ENCODE data around the gene TTC28. TPM values are rescaled to one million over a fixed set of nuclear protein-coding genes. Genes with fewer than 3 reads are reported as not detected.
"Not testable (repeated sequence)": the region's sequence is repeated elsewhere in the genome, so short reads cannot be mapped to it uniquely, and the experiment has no call there.

TTC28 gene
- total RNA-seq, 1 donor from 2014 or later = 23.2 TPM

DNA sequence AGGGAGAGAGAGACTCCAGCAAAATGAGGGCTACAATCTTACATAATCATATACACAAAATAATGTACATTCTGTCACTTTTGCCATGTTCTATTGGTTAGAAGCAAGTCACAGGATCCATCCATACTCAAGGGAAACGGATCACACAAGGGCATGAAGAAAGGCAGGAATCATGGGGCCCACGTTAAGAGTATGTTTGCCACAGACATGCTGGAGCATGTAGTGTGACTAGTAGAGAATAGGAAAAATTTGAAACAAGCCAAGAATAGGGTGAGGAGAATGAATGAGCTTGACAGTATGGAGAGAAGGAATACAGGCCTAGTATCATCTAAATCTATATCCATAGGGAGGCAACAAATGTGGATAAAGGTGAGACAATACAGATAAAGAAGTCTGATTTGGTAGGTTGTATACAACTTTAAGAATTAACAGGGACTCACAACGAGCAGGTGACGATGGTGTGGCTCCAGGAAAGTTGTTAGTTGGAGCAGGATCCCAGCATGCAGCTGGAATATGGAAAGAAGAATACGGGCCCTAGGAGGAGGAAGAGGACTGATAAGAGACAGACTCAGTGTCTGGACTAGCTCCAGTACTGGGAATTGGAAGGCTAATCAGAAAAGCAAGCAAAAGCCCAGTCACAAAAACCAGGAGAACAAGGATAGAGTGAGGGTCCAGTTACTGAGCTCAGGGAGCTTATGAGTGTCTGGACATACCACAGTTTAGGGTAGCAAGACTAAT is 458.8 kb downstream of the TTC28 start:
- Histone ChIP-seq H3K4me2 (ENCODE audit: low read length) (no peak overlapping the region), H4K20me1 (ENCODE audit: insufficient read depth, low read length) (no peaks in the 10 kb centered on the region), H3K4me1 (ENCODE audit: insufficient read depth, low read length) (peaks cover 3% of the 10 kb centered on the region), H3K79me2 (ENCODE audit: insufficient read depth, low read length) (no peaks in the 10 kb centered on the region), H3K27me3 (ENCODE audit: insufficient read depth, low read length) (no peaks in the 10 kb centered on the region), H3K9ac (ENCODE audit: low read length) (no peak overlapping the region), H3K36me3 (ENCODE audit: insufficient read depth, low read length) (no peaks in the 10 kb centered on the region), H3K4me3 (ENCODE audit: insufficient read depth, low read depth, low read length) (no peak overlapping the region), H2AFZ (ENCODE audit: low read depth, low read length) (no peak overlapping the region), H3K9me3 (ENCODE audit: insufficient read depth, low read depth, low read length) (no peaks in the 10 kb centered on the region), H3K27ac (ENCODE audit: low read depth, low read length) (no peak overlapping the region)
- H3K36me3 Mint-ChIP-seq (ENCODE audit: low read depth, unreplicated experiment) = peaks cover 5% of the 10 kb centered on the region
- DNase-seq (ENCODE audit: low read depth) (no peak), FAIRE-seq (no peak)
- TF ChIP-seq EZH2 (IDR thresholded peaks at IDR 0.05; ENCODE audit: insufficient read depth, low read length) = no peak
- TF ChIP-seq, protein P1, sequence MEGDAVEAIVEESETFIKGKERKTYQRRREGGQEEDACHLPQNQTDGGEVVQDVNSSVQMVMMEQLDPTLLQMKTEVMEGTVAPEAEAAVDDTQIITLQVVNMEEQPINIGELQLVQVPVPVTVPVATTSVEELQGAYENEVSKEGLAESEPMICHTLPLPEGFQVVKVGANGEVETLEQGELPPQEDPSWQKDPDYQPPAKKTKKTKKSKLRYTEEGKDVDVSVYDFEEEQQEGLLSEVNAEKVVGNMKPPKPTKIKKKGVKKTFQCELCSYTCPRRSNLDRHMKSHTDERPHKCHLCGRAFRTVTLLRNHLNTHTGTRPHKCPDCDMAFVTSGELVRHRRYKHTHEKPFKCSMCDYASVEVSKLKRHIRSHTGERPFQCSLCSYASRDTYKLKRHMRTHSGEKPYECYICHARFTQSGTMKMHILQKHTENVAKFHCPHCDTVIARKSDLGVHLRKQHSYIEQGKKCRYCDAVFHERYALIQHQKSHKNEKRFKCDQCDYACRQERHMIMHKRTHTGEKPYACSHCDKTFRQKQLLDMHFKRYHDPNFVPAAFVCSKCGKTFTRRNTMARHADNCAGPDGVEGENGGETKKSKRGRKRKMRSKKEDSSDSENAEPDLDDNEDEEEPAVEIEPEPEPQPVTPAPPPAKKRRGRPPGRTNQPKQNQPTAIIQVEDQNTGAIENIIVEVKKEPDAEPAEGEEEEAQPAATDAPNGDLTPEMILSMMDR (IDR thresholded peaks at IDR 0.05; ENCODE audit: insufficient read depth, low read depth, low read length) = no peak
- H3K27me3 Mint-ChIP-seq (ENCODE audit: low read depth, unreplicated experiment) = no peaks in the 10 kb centered on the region
- no peak overlapping the region for H3K27ac Mint-ChIP-seq (ENCODE audit: unreplicated experiment)
- no peaks in the 10 kb centered on the region for H3K9me3 Mint-ChIP-seq (ENCODE audit: unreplicated experiment)
- no peaks in the 10 kb centered on the region for H3K4me1 Mint-ChIP-seq (ENCODE audit: low read depth, unreplicated experiment)
- H3K4me3 Mint-ChIP-seq (ENCODE audit: unreplicated experiment) = no peak overlapping the region

DNA sequence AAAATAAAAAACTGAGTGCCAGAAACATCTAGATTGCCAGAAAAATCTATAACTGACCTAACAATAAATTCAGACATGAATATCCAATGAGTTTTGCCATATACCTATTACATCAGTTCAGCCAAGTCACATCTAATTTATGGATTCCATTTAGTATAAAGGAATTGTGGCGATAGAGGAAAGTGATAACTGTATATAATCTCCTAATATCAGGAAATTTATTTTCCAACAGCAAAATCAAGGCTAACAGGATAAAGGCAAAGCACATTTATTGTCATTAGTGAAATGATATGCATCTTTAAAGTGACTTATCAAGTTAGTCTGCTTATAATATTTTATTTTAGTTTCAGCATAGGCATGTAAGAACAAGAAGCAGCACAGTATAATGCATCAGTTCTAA is 462.4 kb downstream of the TTC28 start:
- H3K4me1 Mint-ChIP-seq (ENCODE audit: low read depth, unreplicated experiment) = no peaks in the 10 kb centered on the region

DNA sequence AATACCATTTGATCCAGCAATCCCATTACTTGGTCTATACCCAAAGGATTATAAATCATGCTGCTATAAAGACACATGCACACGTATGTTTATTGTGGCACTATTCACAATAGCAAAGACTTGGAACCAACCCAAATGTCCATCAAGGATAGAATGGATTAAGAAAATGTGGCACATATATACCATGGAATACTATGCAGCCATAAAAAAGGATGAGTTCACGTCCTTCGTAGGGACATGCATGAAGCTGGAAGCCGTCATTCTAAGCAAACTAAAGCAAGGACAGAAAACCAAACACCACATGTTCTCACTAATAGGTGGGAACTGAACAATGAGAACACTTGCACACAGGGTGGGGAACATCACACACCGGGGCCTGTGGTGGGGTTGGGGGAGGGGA is 464.9 kb downstream of the TTC28 start:
- not testable (repeated sequence) for H3K4me1 Mint-ChIP-seq (ENCODE audit: low read depth, unreplicated experiment); H3K27ac ChIP-seq (ENCODE audit: low read depth, low read length); H3K4me1 ChIP-seq (ENCODE audit: insufficient read depth, low read length); H3K4me3 ChIP-seq (ENCODE audit: insufficient read depth, low read depth, low read length); DNase-seq (ENCODE audit: low read depth); H2AFZ ChIP-seq (ENCODE audit: low read depth, low read length); H4K20me1 ChIP-seq (ENCODE audit: insufficient read depth, low read length); H3K9me3 ChIP-seq (ENCODE audit: insufficient read depth, low read depth, low read length); H3K9ac ChIP-seq (ENCODE audit: low read length); H3K27ac Mint-ChIP-seq (ENCODE audit: unreplicated experiment); H3K4me3 Mint-ChIP-seq (ENCODE audit: unreplicated experiment); FAIRE-seq; H3K36me3 Mint-ChIP-seq (ENCODE audit: low read depth, unreplicated experiment); H3K27me3 ChIP-seq (ENCODE audit: insufficient read depth, low read length); H3K36me3 ChIP-seq (ENCODE audit: insufficient read depth, low read length); H3K4me2 ChIP-seq (ENCODE audit: low read length); H3K79me2 ChIP-seq (ENCODE audit: insufficient read depth, low read length); H3K27me3 Mint-ChIP-seq (ENCODE audit: low read depth, unreplicated experiment)
- H3K9me3 Mint-ChIP-seq (ENCODE audit: unreplicated experiment) = peaks cover 20% of the 10 kb centered on the region

More for the DNA sequence above, 462.4 kb downstream of the TTC28 start:
- Mint-ChIP-seq H3K9me3 (ENCODE audit: unreplicated experiment) (peaks cover 7% of the 10 kb centered on the region), H3K4me3 (ENCODE audit: unreplicated experiment) (no peak overlapping the region), H3K27ac (ENCODE audit: unreplicated experiment) (no peak overlapping the region), H3K27me3 (ENCODE audit: low read depth, unreplicated experiment) (no peaks in the 10 kb centered on the region), H3K36me3 (ENCODE audit: low read depth, unreplicated experiment) (peaks cover 2% of the 10 kb centered on the region)
- Histone ChIP-seq H3K9me3 (ENCODE audit: insufficient read depth, low read depth, low read length) (no peaks in the 10 kb centered on the region), H3K4me1 (ENCODE audit: insufficient read depth, low read length) (no peaks in the 10 kb centered on the region), H4K20me1 (ENCODE audit: insufficient read depth, low read length) (no peaks in the 10 kb centered on the region), H3K36me3 (ENCODE audit: insufficient read depth, low read length) (no peaks in the 10 kb centered on the region), H3K79me2 (ENCODE audit: insufficient read depth, low read length) (no peaks in the 10 kb centered on the region), H2AFZ (ENCODE audit: low read depth, low read length) (no peak overlapping the region), H3K27me3 (ENCODE audit: insufficient read depth, low read length) (no peaks in the 10 kb centered on the region), H3K4me3 (ENCODE audit: insufficient read depth, low read depth, low read length) (no peak overlapping the region), H3K27ac (ENCODE audit: low read depth, low read length) (no peak overlapping the region), H3K4me2 (ENCODE audit: low read length) (no peak overlapping the region), H3K9ac (ENCODE audit: low read length) (no peak overlapping the region)
- DNase-seq (ENCODE audit: low read depth) (no peak), FAIRE-seq (no peak)
- TF ChIP-seq, protein P1 (IDR thresholded peaks at IDR 0.05; ENCODE audit: insufficient read depth, low read depth, low read length) = no peak
- no peak for TF ChIP-seq EZH2 (IDR thresholded peaks at IDR 0.05; ENCODE audit: insufficient read depth, low read length)

DNA sequence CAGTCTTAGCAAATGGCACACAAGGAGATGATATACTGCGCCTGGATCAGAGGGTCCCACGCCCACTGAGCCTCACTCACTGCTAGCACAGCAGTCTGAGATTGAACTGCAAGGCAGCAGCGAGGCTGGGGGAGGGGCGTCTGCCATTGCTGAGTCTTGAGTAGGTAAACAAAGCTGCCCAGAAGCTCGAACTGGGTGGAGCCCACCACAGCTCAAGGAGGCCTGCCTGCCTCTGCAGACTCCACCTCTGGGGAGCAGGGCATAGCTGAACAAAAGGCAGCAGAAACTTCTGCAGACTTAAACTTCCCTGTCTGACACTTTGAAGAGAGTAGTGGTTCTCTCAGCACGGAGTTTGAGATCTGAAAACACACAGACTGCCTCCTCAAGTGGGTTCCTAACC is 470.2 kb downstream of the TTC28 start:
- not testable (repeated sequence) for H3K27me3 Mint-ChIP-seq (ENCODE audit: low read depth, unreplicated experiment); H3K4me2 ChIP-seq (ENCODE audit: low read length); H3K79me2 ChIP-seq (ENCODE audit: insufficient read depth, low read length); H3K4me3 ChIP-seq (ENCODE audit: insufficient read depth, low read depth, low read length); H2AFZ ChIP-seq (ENCODE audit: low read depth, low read length); H3K36me3 Mint-ChIP-seq (ENCODE audit: low read depth, unreplicated experiment); H4K20me1 ChIP-seq (ENCODE audit: insufficient read depth, low read length); H3K27me3 ChIP-seq (ENCODE audit: insufficient read depth, low read length); H3K4me3 Mint-ChIP-seq (ENCODE audit: unreplicated experiment); H3K9me3 ChIP-seq (ENCODE audit: insufficient read depth, low read depth, low read length); H3K9ac ChIP-seq (ENCODE audit: low read length); FAIRE-seq; DNase-seq (ENCODE audit: low read depth); H3K27ac Mint-ChIP-seq (ENCODE audit: unreplicated experiment); H3K4me1 ChIP-seq (ENCODE audit: insufficient read depth, low read length); H3K36me3 ChIP-seq (ENCODE audit: insufficient read depth, low read length); H3K27ac ChIP-seq (ENCODE audit: low read depth, low read length); H3K4me1 Mint-ChIP-seq (ENCODE audit: low read depth, unreplicated experiment)
- H3K9me3 Mint-ChIP-seq (ENCODE audit: unreplicated experiment) = peaks cover 20% of the 10 kb centered on the region
